GM12878 (cell line): ENCODE measurements around the gene CBX8. TPM values are rescaled to one million over a fixed set of nuclear protein-coding genes. Genes with fewer than 3 reads are reported as not detected.

Experiments used
- ATAC-seq: fragments of 200-7000 bp; cut with Tn5 transposase; 3 replicates; pipeline ENCODE4 v1.9.1; 2020; ENCODE audit warnings: mild to moderate bottlenecking, moderate library complexity
- BruUV-seq: library from RNA; stranded (reverse); fragments of 400-500 nt; replicated peaks from 2 replicates; lab custom pipeline; 2021; lab: Mats Ljungman, UMichigan
- CTCF ChIA-PET: fragments of 300-600 bp; sonication (Branson Sonifier 250); formaldehyde crosslinking; extraction: SDS; loops from one replicate; lab custom pipeline; 2021; ENCODE audit warnings: inconsistent platforms; lab: Yijun Ruan, JAX
- POLR2A ChIA-PET: fragments of 350-600 bp; formaldehyde crosslinking; extraction: SDS; loops from one replicate; lab custom pipeline; 2021; ENCODE audit warnings: inconsistent platforms; lab: Charles Lee
- RAD21 ChIA-PET: fragments of 300-600 bp; sonication (Branson Sonifier 250); formaldehyde crosslinking; loops from one replicate; lab custom pipeline; 2023; ENCODE audit warnings: antibody characterized with exemption; ENCODE audit not compliant: unreplicated experiment; lab: Charles Lee
- SMC1A ChIA-PET: fragments of 300-600 bp; sonication (Branson Sonifier 250); formaldehyde crosslinking; loops from one replicate; lab custom pipeline; 2023; ENCODE audit not compliant: unreplicated experiment, uncharacterized antibody; lab: Charles Lee
- DNase-seq: peaks from one replicate; pipeline ENCODE4 v3.0.0-alpha.2; 2011; ENCODE audit warnings: low read depth, low spot score
- FAIRE-seq: peaks from 3 replicates; lab custom pipeline; 2011; peaks lifted over from hg19 to GRCh38; lab: Jason Lieb, UNC
- H2AFZ ChIP-seq: 2 replicates; pipeline ENCODE4 v1.6.0; 2011; ENCODE audit warnings: low read depth, low read length, control low read depth; ENCODE audit not compliant: control insufficient read depth
- H3K27ac ChIP-seq: 2 replicates; pipeline ENCODE4 v1.5.1; 2011; ENCODE audit warnings: control low read depth; ENCODE audit not compliant: control insufficient read depth, insufficient read depth
- H3K27me3 ChIP-seq, 2 experiments: replicated peaks in 1 of 2; 2 replicates each; pipeline versions ENCODE4 v1.6.0 to v1.6.1; 2011; ENCODE audit warnings: low read length in 1 of 2; ENCODE audit not compliant: control insufficient read depth in 2 of 2, insufficient read depth in 2 of 2
- H3K36me3 ChIP-seq, 2 experiments: 2 replicates each; pipeline ENCODE4 v1.5.1; 2011; ENCODE audit warnings: low read length in 1 of 2; ENCODE audit not compliant: control insufficient read depth in 2 of 2, insufficient read depth in 2 of 2
- H3K4me1 ChIP-seq: 2 replicates; pipeline ENCODE4 v1.6.1; 2011; ENCODE audit warnings: mild to moderate bottlenecking, low read length, moderate library complexity, mixed read lengths; ENCODE audit not compliant: control insufficient read depth, insufficient read depth
- H3K4me2 ChIP-seq: 2 replicates; pipeline ENCODE4 v1.6.0; 2011; ENCODE audit warnings: control low read depth; ENCODE audit not compliant: control insufficient read depth, insufficient read depth
- H3K4me3 ChIP-seq: fragments of 200-600 bp; sonication (generic); 2 replicates; pipeline ENCODE4 v1.5.1; 2016
- H3K79me2 ChIP-seq: 2 replicates; pipeline ENCODE4 v1.6.0; 2011; ENCODE audit warnings: low read length; ENCODE audit not compliant: control insufficient read depth, insufficient read depth
- H3K9ac ChIP-seq: 2 replicates; pipeline ENCODE4 v1.8.0; 2011; ENCODE audit warnings: low read length, control low read depth, mixed read lengths; ENCODE audit not compliant: control insufficient read depth, insufficient read depth
- H3K9me3 ChIP-seq: replicated peaks from 3 replicates; pipeline ENCODE4 v1.5.1; 2011; ENCODE audit warnings: mild to moderate bottlenecking, low read length; ENCODE audit not compliant: control insufficient read depth, insufficient read depth
- H4K20me1 ChIP-seq: 2 replicates; pipeline ENCODE4 v1.6.0; 2011; ENCODE audit not compliant: control insufficient read depth, insufficient read depth
- EGR1 ChIP-seq, 2 experiments: IDR thresholded peaks; 1 replicate in 1 of 2; 2 replicates in 1 of 2; pipeline ENCODE4 v1.6.1; 2011 to 2012; ENCODE audit warnings: low read depth in 2 of 2, low read length in 2 of 2, borderline replicate concordance in 1 of 2, mild to moderate bottlenecking in 1 of 2, moderate library complexity in 1 of 2
- HCFC1 ChIP-seq: fragments of 150-350 bp; IDR thresholded peaks from 2 replicates; pipeline ENCODE4 v1.6.1; 2014; ENCODE audit warnings: low read length
- HDGF ChIP-seq: fragments of 450-650 bp; IDR thresholded peaks from 2 replicates; pipeline ENCODE4 v1.6.1; 2016; ENCODE audit warnings: antibody characterized with exemption
- IKZF2 ChIP-seq, 2 experiments: fragments of 450-650 bp; IDR thresholded peaks; 2 replicates each; pipeline ENCODE4 v1.6.1; 2017; ENCODE audit warnings: mild to moderate bottlenecking in 2 of 2, moderate library complexity in 2 of 2
- MEF2A ChIP-seq: IDR thresholded peaks from 2 replicates; pipeline ENCODE4 v1.6.1; 2011; ENCODE audit warnings: low read depth, mild to moderate bottlenecking, low read length, moderate library complexity; ENCODE audit not compliant: insufficient read depth
- SIX5 ChIP-seq: IDR thresholded peaks from 2 replicates; pipeline ENCODE4 v1.6.1; 2011; ENCODE audit warnings: mild to moderate bottlenecking, low read depth, low read length, moderate library complexity; ENCODE audit not compliant: severe bottlenecking
- SMAD1 ChIP-seq: fragments of 450-650 bp; IDR thresholded peaks from 2 replicates; pipeline ENCODE4 v1.6.1; 2018; ENCODE audit warnings: mild to moderate bottlenecking, low read depth; ENCODE audit not compliant: partially characterized antibody
- SUPT20H ChIP-seq: IDR thresholded peaks from 2 replicates; pipeline ENCODE4 v1.6.1; 2011; ENCODE audit warnings: low read depth, mild to moderate bottlenecking, low read length, moderate library complexity, borderline replicate concordance; ENCODE audit not compliant: control insufficient read depth
- TCF3 ChIP-seq: IDR thresholded peaks from 2 replicates; pipeline ENCODE4 v1.6.1; 2012; ENCODE audit warnings: low read depth, mild to moderate bottlenecking, low read length, borderline replicate concordance; ENCODE audit not compliant: insufficient read depth
- ZNF207 ChIP-seq: fragments of 450-650 bp; IDR thresholded peaks from 2 replicates; pipeline ENCODE4 v1.6.1; 2014; ENCODE audit warnings: antibody characterized with exemption, mild to moderate bottlenecking, borderline replicate concordance
- ZNF24 ChIP-seq: fragments of 450-650 bp; IDR thresholded peaks from 2 replicates; pipeline ENCODE4 v1.6.1; 2017; ENCODE audit warnings: antibody characterized with exemption, mild to moderate bottlenecking
- WGBS: methylation state at CpG from one replicate; pipeline ENCODE4 v1.1.6; 2016; ENCODE audit warnings: low lambda C conversion rate; ENCODE audit not compliant: insufficient replicate concordance, insufficient coverage; ENCODE audit errors: missing lambda C conversion rate; 5-methylcytosine and 5-hydroxymethylcytosine counted together
- in situ Hi-C: fragments of 300-500 bp; cut with MboI; formaldehyde crosslinking; loops from 9 replicates; pipeline ENCODE4 v1.14.3; 2018; ENCODE audit warnings: mixed read lengths
- intact Hi-C: fragments of 100-400 bp; cut with micrococcal nuclease; formaldehyde crosslinking; loops from one replicate; pipeline ENCODE4 v1.14.2; 2022; ENCODE audit not compliant: unreplicated experiment
- polyA plus RNA-seq, 11 experiments: library from polyadenylated mRNA; depleted of rRNA in 4 of 11; unstranded in 6 of 11; stranded (reverse) in 5 of 11; fragments of >200 nt; fragmentation: Nextera tagmentation in 4 of 11; fragmentation: Illumina TruSeq in 1 of 11; extraction: Ambion mirVana in 4 of 11; extraction: Trizol in 1 of 11; gene quantifications; 1 replicate in 1 of 11; 2 replicates in 10 of 11; pipeline versions ENCODE4 v1.2.1 to v1.2.3, GENCODE V29; 2011 to 2016; ENCODE audit warnings: inconsistent platforms in 2 of 11, missing spikeins in 2 of 11, low read depth in 1 of 11
- total RNA-seq, 4 experiments: library from RNA; depleted of rRNA in 3 of 4; stranded (reverse); fragments of >200 nt in 3 of 4; fragmentation: Illumina TruSeq in 1 of 4; extraction: Trizol in 1 of 4; gene quantifications; 2 replicates each; pipeline versions ENCODE4 v1.2.1 to v1.2.3, GENCODE V29; 2013 to 2021
- TF ChIP-seq, protein P1 (sequence below): IDR thresholded peaks from 2 replicates; pipeline ENCODE4 v1.6.1; 2012; ENCODE audit warnings: low read depth, low read length, improper control_type of control experiment
- TF ChIP-seq, protein P2 (sequence below): IDR thresholded peaks from 2 replicates; pipeline ENCODE4 v1.6.1; 2012; ENCODE audit warnings: mild to moderate bottlenecking, low read depth, low read length
- TF ChIP-seq, protein P3 (sequence below): fragments of 450-650 bp; IDR thresholded peaks from 2 replicates; pipeline ENCODE4 v1.6.1; 2017; ENCODE audit warnings: mild to moderate bottlenecking, moderate library complexity

CBX8 gene
- total and polyA plus RNA-seq, 10 of the 15 experiments (the other 5 are each of a cell fraction or from before 2014, with no cell fraction given), result 0.03 to 6.7 (median 1.9) TPM

DNA sequence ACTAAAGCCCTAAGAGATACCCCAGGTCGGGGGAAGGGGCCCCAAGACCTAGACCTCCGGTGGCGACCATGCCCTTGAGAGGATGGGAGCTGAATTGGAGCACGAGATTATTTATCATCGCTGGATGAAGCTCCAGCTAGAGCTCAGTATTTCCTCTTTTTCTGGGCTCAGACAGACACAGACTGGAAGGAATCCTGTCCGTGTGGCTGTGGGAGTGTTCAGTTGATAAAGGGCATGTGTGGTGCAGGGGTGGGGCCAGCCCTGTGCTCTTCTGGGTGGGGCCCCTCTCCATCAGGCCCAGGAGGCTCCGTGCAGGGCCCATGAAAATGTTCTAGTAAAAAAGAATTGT is 48.7 kb upstream of the CBX8 start:
- no peak for ATAC-seq
- in situ Hi-C loops (no loop called here), intact Hi-C loops (loop anchor here (5.0 to 10.0 kb wide), 2 partner anchors 77 to 129 kb away; no protein-coding TSS in a partner anchor)
- Histone ChIP-seq H3K9me3 (no peaks in the 10 kb centered on the region; the same call in 2 of the 3 replicates), H3K4me1 (peaks cover 8% of the 10 kb centered on the region), H4K20me1 (no peaks in the 10 kb centered on the region), H3K79me2 (no peaks in the 10 kb centered on the region), H3K36me3 (no peaks in the 10 kb centered on the region), H3K4me2 (no peak overlapping the region), H3K9ac (no peak overlapping the region), H3K27me3 (peaks cover 19 to 40% of the 10 kb centered on the region in 2 experiments), H2AFZ (no peak overlapping the region), H3K27ac (no peak overlapping the region), H3K4me3 (no peak overlapping the region)
- CTCF ChIA-PET, result interaction anchor here (0.6 to 1.8 kb wide), 9 partner anchors 10 to 125 kb away, joined by 3 to 10 read pairs (median 3); partner anchors contain the start of gene CBX2
- 14% methylated on average over 7 of the region's 7 CpGs for WGBS
- SMC1A ChIA-PET, result interaction anchor here (1.1 to 2.0 kb wide), 2 partner anchors 13 to 125 kb away, joined by 3 to 5 read pairs; no protein-coding TSS in a partner anchor
- POLR2A ChIA-PET, result no interaction called here
- no peak for FAIRE-seq
- no peak for DNase-seq
- RAD21 ChIA-PET, result interaction anchor here (0.6 to 1.8 kb wide), 5 partner anchors 34 to 125 kb away, joined by 3 to 5 read pairs (median 3); partner anchors contain the start of gene CBX8
- no TSS peak for BruUV-seq
- TF ChIP-seq SUPT20H (no peak), SMAD1 (no peak), HCFC1 (no peak), ZNF24 (no peak), SIX5 (no peak), ZNF207 (no peak), IKZF2 (IDR thresholded peaks at IDR 0.05) (no peak), MEF2A (no peak), TCF3 (no peak), HDGF (no peak), EGR1 (IDR thresholded peaks at IDR 0.05; ENCODE audit: borderline replicate concordance in 1 of 2, low read depth in 2 of 2, low read length in 2 of 2) (no peak)
- TF ChIP-seq, protein P1, sequence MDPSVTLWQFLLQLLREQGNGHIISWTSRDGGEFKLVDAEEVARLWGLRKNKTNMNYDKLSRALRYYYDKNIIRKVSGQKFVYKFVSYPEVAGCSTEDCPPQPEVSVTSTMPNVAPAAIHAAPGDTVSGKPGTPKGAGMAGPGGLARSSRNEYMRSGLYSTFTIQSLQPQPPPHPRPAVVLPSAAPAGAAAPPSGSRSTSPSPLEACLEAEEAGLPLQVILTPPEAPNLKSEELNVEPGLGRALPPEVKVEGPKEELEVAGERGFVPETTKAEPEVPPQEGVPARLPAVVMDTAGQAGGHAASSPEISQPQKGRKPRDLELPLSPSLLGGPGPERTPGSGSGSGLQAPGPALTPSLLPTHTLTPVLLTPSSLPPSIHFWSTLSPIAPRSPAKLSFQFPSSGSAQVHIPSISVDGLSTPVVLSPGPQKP, result no peak
- TF ChIP-seq, protein P2, sequence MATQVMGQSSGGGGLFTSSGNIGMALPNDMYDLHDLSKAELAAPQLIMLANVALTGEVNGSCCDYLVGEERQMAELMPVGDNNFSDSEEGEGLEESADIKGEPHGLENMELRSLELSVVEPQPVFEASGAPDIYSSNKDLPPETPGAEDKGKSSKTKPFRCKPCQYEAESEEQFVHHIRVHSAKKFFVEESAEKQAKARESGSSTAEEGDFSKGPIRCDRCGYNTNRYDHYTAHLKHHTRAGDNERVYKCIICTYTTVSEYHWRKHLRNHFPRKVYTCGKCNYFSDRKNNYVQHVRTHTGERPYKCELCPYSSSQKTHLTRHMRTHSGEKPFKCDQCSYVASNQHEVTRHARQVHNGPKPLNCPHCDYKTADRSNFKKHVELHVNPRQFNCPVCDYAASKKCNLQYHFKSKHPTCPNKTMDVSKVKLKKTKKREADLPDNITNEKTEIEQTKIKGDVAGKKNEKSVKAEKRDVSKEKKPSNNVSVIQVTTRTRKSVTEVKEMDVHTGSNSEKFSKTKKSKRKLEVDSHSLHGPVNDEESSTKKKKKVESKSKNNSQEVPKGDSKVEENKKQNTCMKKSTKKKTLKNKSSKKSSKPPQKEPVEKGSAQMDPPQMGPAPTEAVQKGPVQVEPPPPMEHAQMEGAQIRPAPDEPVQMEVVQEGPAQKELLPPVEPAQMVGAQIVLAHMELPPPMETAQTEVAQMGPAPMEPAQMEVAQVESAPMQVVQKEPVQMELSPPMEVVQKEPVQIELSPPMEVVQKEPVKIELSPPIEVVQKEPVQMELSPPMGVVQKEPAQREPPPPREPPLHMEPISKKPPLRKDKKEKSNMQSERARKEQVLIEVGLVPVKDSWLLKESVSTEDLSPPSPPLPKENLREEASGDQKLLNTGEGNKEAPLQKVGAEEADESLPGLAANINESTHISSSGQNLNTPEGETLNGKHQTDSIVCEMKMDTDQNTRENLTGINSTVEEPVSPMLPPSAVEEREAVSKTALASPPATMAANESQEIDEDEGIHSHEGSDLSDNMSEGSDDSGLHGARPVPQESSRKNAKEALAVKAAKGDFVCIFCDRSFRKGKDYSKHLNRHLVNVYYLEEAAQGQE, result no peak
- TF ChIP-seq, protein P3, sequence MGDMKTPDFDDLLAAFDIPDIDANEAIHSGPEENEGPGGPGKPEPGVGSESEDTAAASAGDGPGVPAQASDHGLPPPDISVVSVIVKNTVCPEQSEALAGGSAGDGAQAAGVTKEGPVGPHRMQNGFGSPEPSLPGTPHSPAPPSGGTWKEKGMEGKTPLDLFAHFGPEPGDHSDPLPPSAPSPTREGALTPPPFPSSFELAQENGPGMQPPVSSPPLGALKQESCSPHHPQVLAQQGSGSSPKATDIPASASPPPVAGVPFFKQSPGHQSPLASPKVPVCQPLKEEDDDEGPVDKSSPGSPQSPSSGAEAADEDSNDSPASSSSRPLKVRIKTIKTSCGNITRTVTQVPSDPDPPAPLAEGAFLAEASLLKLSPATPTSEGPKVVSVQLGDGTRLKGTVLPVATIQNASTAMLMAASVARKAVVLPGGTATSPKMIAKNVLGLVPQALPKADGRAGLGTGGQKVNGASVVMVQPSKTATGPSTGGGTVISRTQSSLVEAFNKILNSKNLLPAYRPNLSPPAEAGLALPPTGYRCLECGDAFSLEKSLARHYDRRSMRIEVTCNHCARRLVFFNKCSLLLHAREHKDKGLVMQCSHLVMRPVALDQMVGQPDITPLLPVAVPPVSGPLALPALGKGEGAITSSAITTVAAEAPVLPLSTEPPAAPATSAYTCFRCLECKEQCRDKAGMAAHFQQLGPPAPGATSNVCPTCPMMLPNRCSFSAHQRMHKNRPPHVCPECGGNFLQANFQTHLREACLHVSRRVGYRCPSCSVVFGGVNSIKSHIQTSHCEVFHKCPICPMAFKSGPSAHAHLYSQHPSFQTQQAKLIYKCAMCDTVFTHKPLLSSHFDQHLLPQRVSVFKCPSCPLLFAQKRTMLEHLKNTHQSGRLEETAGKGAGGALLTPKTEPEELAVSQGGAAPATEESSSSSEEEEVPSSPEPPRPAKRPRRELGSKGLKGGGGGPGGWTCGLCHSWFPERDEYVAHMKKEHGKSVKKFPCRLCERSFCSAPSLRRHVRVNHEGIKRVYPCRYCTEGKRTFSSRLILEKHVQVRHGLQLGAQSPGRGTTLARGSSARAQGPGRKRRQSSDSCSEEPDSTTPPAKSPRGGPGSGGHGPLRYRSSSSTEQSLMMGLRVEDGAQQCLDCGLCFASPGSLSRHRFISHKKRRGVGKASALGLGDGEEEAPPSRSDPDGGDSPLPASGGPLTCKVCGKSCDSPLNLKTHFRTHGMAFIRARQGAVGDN, result no peak
